Measurements from ENCODE around the gene TRAFD1.

The TRAFD1 gene

DNA sequence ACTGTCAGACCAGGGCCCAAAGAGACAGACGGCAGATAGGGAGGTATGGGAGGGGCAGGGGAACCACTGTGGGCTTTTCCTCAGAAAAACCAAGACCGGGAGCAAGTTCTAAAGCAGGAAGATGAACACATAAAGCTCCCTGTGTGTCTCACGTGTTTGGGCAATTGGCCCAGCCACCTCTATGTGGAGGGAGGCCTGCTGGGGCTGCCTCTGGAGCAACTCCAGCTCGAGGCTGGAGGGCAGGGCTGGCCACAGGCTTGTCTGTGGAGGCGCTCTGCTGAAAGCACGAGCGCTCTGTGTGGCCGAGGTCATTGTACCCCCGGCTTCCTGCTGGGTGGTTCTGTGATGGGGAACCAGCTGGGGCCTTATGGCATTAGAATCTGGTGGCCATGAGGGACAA, 36.4 kb downstream of the TRAFD1 start:
- TF ChIP-seq, protein P1, sequence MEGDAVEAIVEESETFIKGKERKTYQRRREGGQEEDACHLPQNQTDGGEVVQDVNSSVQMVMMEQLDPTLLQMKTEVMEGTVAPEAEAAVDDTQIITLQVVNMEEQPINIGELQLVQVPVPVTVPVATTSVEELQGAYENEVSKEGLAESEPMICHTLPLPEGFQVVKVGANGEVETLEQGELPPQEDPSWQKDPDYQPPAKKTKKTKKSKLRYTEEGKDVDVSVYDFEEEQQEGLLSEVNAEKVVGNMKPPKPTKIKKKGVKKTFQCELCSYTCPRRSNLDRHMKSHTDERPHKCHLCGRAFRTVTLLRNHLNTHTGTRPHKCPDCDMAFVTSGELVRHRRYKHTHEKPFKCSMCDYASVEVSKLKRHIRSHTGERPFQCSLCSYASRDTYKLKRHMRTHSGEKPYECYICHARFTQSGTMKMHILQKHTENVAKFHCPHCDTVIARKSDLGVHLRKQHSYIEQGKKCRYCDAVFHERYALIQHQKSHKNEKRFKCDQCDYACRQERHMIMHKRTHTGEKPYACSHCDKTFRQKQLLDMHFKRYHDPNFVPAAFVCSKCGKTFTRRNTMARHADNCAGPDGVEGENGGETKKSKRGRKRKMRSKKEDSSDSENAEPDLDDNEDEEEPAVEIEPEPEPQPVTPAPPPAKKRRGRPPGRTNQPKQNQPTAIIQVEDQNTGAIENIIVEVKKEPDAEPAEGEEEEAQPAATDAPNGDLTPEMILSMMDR (conservative IDR thresholded peaks at IDR 0.05; ENCODE audit: low read length) = no peak
- no peak for DNase-seq (ENCODE audit: low read depth)
- H3K4me3 ChIP-seq (ENCODE audit: low read length) = no peak overlapping the region

DNA sequence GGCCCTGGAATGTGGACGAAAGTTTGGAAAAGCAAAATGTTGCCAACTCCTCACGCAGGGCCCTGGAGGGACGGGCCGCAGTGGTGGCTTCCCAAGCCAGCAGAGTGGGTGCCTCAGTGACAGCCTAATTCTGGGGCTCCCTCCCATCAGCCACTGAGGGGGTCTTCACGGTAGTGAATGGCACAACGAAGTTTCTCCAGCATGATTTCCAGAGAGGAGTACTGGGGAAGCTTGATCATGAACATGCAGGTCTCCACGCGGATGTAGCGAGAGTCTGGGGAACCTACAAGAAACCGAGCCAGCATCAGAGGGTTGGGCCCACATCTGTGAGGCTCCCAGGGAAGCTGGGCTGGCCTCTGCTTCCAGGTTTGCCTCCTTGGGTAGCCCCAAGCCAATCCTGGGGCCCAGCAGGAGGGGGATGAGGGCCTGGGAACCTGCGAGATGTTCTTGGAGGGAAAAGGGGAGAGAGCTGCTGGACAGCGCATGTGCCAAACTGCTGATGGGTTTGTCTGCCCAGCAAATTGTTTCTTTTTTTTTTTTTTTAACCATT, 37.0 kb downstream of the TRAFD1 start:
- TF ChIP-seq, protein P1 (conservative IDR thresholded peaks at IDR 0.05; ENCODE audit: low read length) = no peak
- H3K4me3 ChIP-seq (ENCODE audit: low read length) = no peak overlapping the region
- no peak for DNase-seq (ENCODE audit: low read depth)

DNA sequence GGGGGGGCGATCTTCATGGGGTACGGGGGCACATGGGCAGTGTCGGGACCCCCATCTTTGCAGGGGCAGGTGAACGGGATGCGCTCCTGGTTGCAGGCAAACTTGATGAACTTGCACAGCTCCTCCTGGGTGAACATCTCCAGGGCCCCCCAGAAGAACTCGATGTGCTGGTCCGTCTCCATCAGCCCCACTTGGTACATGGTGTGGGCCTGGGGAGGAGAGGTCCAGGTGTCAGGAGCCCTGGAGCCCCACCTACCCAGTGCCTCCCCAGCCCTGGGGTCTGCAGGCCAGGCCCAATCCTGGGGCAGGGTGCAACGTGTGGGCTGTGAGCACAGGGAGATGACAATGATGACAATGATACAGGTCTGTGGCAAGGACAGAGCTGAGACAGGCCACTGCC, 37.7 kb downstream of the TRAFD1 start:
- no peak overlapping the region for H3K4me3 ChIP-seq (ENCODE audit: low read length)
- no peak for DNase-seq (ENCODE audit: low read depth)
- TF ChIP-seq, protein P1 (conservative IDR thresholded peaks at IDR 0.05; ENCODE audit: low read length) = no peak

DNA sequence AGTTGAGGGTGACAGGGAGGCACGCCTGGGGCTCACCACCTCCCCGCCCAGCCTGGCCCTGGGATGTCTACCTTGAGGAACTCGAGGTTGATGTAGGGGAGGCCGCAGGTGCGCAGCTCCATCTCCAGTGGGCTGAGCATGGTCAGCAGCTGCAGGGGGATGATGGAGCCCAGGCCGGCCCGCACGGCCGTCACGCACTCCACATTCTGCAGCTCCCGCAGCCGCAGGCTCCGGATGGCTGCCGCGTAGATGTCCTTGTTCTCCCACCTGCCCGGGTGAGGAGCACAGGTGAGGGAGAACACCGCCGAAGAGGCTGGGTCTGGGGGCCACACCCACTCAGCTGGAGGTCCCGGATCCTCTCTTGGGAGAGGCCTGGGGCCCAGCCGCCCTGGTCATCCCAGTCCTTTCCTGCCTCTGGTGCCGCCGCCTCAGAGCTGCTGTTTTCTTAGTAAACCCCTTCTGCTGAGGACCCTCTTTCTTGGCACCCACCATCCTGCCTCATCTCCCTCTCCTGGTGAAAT, 38.2 kb downstream of the TRAFD1 start:
- no peak overlapping the region for H3K4me3 ChIP-seq (ENCODE audit: low read length)
- TF ChIP-seq, protein P1 (conservative IDR thresholded peaks at IDR 0.05; ENCODE audit: low read length) = no peak
- no peak for DNase-seq (ENCODE audit: low read depth)

DNA sequence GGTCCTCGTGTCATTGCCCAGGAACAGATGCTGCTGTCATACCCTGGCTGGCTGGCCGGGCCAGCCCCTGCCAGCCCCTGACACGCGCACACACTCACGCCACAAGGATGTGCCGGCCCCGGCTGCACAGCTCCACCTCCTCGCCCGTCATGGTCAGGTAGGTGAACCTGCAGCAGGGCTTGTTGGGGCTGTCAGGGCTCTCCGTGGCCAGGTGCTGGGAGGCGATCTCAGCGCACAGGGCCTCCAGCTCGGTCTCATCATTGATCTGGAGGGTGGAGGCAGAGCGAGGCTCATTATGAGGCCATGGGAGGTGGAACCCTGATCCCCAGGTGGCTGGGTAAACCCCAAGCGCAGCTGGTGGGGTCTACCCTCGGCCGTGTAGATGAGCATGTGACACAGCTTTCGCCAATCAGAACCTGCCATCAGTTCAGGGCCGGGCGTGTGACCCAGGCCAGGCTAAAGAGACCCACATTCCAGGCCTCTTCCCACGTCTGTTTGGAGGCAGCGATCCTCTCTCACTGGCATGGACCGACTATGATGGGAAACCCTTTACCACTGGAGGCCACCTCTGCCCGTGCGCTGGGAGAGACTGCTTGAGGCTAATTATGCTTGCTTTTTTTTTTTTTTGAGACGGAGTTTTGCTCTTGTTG, 38.8 kb downstream of the TRAFD1 start:
- TF ChIP-seq, protein P1 (conservative IDR thresholded peaks at IDR 0.05; ENCODE audit: low read length) = no peak
- no peak for DNase-seq (ENCODE audit: low read depth)
- H3K4me3 ChIP-seq (ENCODE audit: low read length) = no peak overlapping the region

DNA sequence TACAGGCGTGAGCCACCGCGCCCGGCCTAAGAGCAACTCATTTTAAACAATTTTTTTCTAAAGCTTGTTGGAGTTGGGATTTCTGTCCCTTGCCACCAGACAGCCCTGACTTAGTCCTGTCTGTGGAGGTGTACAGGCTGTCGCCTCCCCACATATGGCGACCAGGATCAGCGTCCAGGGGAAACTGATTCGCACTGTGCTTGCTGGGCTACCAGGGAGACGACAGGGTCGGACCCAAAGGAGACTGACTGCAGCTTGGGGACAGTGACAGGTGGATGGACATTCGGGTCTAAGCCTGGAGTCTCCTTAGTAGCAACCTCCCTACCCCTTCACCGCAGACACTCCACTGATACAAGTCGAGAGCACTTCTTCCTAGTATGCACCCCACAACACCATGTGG, 40.3 kb downstream of the TRAFD1 start:
- H3K4me3 ChIP-seq (ENCODE audit: low read length) = no peak overlapping the region
- no peak for DNase-seq (ENCODE audit: low read depth)
- TF ChIP-seq, protein P1 (conservative IDR thresholded peaks at IDR 0.05; ENCODE audit: low read length) = no peak

All from AG10803 (cell line).